ENCODE results near the gene TFDP2. TPM values are rescaled to one million over a fixed set of nuclear protein-coding genes. Genes with fewer than 3 reads are reported as not detected.

Gene TFDP2
- total and polyA plus RNA-seq, 9 of the 15 experiments (the other 6 are each of a cell fraction or from before 2014, with no cell fraction given) = 95.6 to 179 (median 126) TPM

- no peak for TF ChIP-seq RBM22 (IDR thresholded peaks at IDR 0.05; ENCODE audit: low read depth, low read length, poor library complexity, severe bottlenecking)
- no peak for TF ChIP-seq WHSC1 (IDR thresholded peaks at IDR 0.05; ENCODE audit: low read length)
- no peak for TF ChIP-seq MIER1 (IDR thresholded peaks at IDR 0.05; ENCODE audit: low read depth)
- TF ChIP-seq, protein P1, sequence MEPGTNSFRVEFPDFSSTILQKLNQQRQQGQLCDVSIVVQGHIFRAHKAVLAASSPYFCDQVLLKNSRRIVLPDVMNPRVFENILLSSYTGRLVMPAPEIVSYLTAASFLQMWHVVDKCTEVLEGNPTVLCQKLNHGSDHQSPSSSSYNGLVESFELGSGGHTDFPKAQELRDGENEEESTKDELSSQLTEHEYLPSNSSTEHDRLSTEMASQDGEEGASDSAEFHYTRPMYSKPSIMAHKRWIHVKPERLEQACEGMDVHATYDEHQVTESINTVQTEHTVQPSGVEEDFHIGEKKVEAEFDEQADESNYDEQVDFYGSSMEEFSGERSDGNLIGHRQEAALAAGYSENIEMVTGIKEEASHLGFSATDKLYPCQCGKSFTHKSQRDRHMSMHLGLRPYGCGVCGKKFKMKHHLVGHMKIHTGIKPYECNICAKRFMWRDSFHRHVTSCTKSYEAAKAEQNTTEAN (CRISPR knock-in tag; IDR thresholded peaks at IDR 0.05) = no peak
- no peak for TF ChIP-seq RAD51 (IDR thresholded peaks at IDR 0.05; ENCODE audit: borderline replicate concordance, low read depth)
- TF ChIP-seq PHB (CRISPR knock-in tag; IDR thresholded peaks at IDR 0.05) = no peak
- no peak for TF ChIP-seq FOXA1 (IDR thresholded peaks at IDR 0.05; ENCODE audit: borderline replicate concordance)
- TF ChIP-seq HDAC8 (tag; IDR thresholded peaks at IDR 0.05) = no peak
- no peak for TF ChIP-seq RFX1 (IDR thresholded peaks at IDR 0.05)
- no peak; the same call in 1 of the 2 replicates for TF ChIP-seq BHLHE40 (IDR thresholded peaks at IDR 0.05; ENCODE audit: low read length)
- TF ChIP-seq PHF20 (IDR thresholded peaks at IDR 0.05; ENCODE audit: partially characterized antibody) = no peak
- TF ChIP-seq ZNF282 (CRISPR knock-in tag; IDR thresholded peaks at IDR 0.05) = no peak
- TF ChIP-seq, protein P2, sequence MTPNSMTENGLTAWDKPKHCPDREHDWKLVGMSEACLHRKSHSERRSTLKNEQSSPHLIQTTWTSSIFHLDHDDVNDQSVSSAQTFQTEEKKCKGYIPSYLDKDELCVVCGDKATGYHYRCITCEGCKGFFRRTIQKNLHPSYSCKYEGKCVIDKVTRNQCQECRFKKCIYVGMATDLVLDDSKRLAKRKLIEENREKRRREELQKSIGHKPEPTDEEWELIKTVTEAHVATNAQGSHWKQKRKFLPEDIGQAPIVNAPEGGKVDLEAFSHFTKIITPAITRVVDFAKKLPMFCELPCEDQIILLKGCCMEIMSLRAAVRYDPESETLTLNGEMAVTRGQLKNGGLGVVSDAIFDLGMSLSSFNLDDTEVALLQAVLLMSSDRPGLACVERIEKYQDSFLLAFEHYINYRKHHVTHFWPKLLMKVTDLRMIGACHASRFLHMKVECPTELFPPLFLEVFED (CRISPR knock-in tag; conservative IDR thresholded peaks at IDR 0.05) = no peak
- TF ChIP-seq, protein P3, sequence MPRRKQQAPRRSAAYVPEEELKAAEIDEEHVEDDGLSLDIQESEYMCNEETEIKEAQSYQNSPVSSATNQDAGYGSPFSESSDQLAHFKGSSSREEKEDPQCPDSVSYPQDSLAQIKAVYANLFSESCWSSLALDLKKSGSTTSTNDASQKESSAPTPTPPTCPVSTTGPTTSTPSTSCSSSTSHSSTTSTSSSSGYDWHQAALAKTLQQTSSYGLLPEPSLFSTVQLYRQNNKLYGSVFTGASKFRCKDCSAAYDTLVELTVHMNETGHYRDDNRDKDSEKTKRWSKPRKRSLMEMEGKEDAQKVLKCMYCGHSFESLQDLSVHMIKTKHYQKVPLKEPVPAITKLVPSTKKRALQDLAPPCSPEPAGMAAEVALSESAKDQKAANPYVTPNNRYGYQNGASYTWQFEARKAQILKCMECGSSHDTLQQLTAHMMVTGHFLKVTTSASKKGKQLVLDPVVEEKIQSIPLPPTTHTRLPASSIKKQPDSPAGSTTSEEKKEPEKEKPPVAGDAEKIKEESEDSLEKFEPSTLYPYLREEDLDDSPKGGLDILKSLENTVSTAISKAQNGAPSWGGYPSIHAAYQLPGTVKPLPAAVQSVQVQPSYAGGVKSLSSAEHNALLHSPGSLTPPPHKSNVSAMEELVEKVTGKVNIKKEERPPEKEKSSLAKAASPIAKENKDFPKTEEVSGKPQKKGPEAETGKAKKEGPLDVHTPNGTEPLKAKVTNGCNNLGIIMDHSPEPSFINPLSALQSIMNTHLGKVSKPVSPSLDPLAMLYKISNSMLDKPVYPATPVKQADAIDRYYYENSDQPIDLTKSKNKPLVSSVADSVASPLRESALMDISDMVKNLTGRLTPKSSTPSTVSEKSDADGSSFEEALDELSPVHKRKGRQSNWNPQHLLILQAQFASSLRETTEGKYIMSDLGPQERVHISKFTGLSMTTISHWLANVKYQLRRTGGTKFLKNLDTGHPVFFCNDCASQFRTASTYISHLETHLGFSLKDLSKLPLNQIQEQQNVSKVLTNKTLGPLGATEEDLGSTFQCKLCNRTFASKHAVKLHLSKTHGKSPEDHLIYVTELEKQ (CRISPR knock-in tag; IDR thresholded peaks at IDR 0.05) = no peak
- no peak for TF ChIP-seq XRCC4 (IDR thresholded peaks at IDR 0.05; ENCODE audit: extremely low read depth, insufficient read depth, insufficient read length)
- TF ChIP-seq ZNF239 (CRISPR knock-in tag; IDR thresholded peaks at IDR 0.05) = peak; percentile 57; the same call in 1 of the 2 replicates
- TF ChIP-seq SRSF9 (IDR thresholded peaks at IDR 0.05; ENCODE audit: borderline replicate concordance, low read depth, low read length) = no peak
- TF ChIP-seq NCOA6 (IDR thresholded peaks at IDR 0.05) = peak; percentile 43; the same call in 1 of the 2 replicates
- TF ChIP-seq, protein P4, sequence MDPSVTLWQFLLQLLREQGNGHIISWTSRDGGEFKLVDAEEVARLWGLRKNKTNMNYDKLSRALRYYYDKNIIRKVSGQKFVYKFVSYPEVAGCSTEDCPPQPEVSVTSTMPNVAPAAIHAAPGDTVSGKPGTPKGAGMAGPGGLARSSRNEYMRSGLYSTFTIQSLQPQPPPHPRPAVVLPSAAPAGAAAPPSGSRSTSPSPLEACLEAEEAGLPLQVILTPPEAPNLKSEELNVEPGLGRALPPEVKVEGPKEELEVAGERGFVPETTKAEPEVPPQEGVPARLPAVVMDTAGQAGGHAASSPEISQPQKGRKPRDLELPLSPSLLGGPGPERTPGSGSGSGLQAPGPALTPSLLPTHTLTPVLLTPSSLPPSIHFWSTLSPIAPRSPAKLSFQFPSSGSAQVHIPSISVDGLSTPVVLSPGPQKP (CRISPR knock-in tag; IDR thresholded peaks at IDR 0.05) = no peak
- TF ChIP-seq SMAD3 (CRISPR knock-in tag; conservative IDR thresholded peaks at IDR 0.05) = peak; percentile 76
- TF ChIP-seq SMARCA5 (IDR thresholded peaks at IDR 0.05) = no peak
- TF ChIP-seq RBM14 (IDR thresholded peaks at IDR 0.05; ENCODE audit: borderline replicate concordance, insufficient read depth, low read depth, low read length) = no peak
- peak; percentile 62 for TF ChIP-seq SMC3 (conservative IDR thresholded peaks at IDR 0.05; ENCODE audit: insufficient read depth, low read depth, low read length)
- TF ChIP-seq GTF2F1 (IDR thresholded peaks at IDR 0.05; ENCODE audit: low read depth, low read length) = no peak
Observed at GRCh38 chr3:142022381-142022780, 127.0 kb downstream of the TFDP2 start (continued).

All from K562 (cell line).